Keratinocyte (primary cell): ENCODE results near the gene LPIN3. TPM values are rescaled to one million over a fixed set of nuclear protein-coding genes. Genes with fewer than 3 reads are reported as not detected.

Experiments
- DNase-seq: peaks from one replicate; pipeline ENCODE4 v3.0.0-alpha.2; 2011; ENCODE audit warnings: low read depth, missing footprints, low spot score
- FAIRE-seq: peaks from 2 replicates; lab custom pipeline; 2011; peaks lifted over from hg19 to GRCh38; lab: Jason Lieb, UNC
- H2AFZ ChIP-seq: 2 replicates; pipeline ENCODE4 v1.6.0; 2012; ENCODE audit warnings: low read length, control low read depth, inconsistent platforms; ENCODE audit not compliant: control insufficient read depth
- H3K27ac ChIP-seq: 2 replicates; pipeline ENCODE4 v1.5.1; 2011; ENCODE audit warnings: low read length; ENCODE audit not compliant: control insufficient read depth, insufficient read depth
- H3K27me3 ChIP-seq: 3 replicates; pipeline ENCODE4 v1.6.0; 2011; ENCODE audit warnings: low read length; ENCODE audit not compliant: control insufficient read depth, insufficient read depth; ENCODE audit errors: extremely low read depth
- H3K36me3 ChIP-seq, 2 experiments: 2 replicates in 1 of 2; 3 replicates in 1 of 2; pipeline ENCODE4 v1.5.1; 2011; ENCODE audit warnings: low read length in 2 of 2, mild to moderate bottlenecking in 1 of 2; ENCODE audit not compliant: control insufficient read depth in 2 of 2, insufficient read depth in 2 of 2; ENCODE audit errors: extremely low read depth in 1 of 2
- H3K4me1 ChIP-seq: 3 replicates; pipeline ENCODE4 v1.5.1; 2011; ENCODE audit warnings: low read length; ENCODE audit not compliant: control insufficient read depth, insufficient read depth; ENCODE audit errors: extremely low read depth
- H3K4me2 ChIP-seq: 3 replicates; pipeline ENCODE4 v1.6.0; 2011; ENCODE audit warnings: low read depth, low read length; ENCODE audit not compliant: control insufficient read depth, insufficient read depth; ENCODE audit errors: extremely low read depth
- H3K4me3 ChIP-seq, 3 experiments: fragments of 200-600 bp in 1 of 3; sonication (generic) in 1 of 3; 2 replicates in 2 of 3; 3 replicates in 1 of 3; pipeline ENCODE4 v1.5.1; 2011 to 2016; ENCODE audit warnings: low read length in 3 of 3, mild to moderate bottlenecking in 3 of 3, control low read depth in 2 of 3, inconsistent platforms in 1 of 3, low read depth in 1 of 3, mixed read lengths in 1 of 3, mixed run types in 1 of 3, moderate library complexity in 1 of 3; ENCODE audit not compliant: control insufficient read depth in 2 of 3, insufficient read depth in 2 of 3; ENCODE audit errors: extremely low read depth in 1 of 3
- H3K79me2 ChIP-seq: 2 replicates; pipeline ENCODE4 v1.6.0; 2012; ENCODE audit warnings: low read length; ENCODE audit not compliant: control insufficient read depth, insufficient read depth
- H3K9ac ChIP-seq: 3 replicates; pipeline ENCODE4 v1.6.0; 2011; ENCODE audit warnings: low read length; ENCODE audit not compliant: control insufficient read depth, insufficient read depth; ENCODE audit errors: extremely low read depth
- H3K9me1 ChIP-seq: 3 replicates; pipeline ENCODE4 v1.6.0; 2011; ENCODE audit warnings: low read length; ENCODE audit not compliant: control insufficient read depth, insufficient read depth; ENCODE audit errors: extremely low read depth
- H3K9me3 ChIP-seq: 2 replicates; pipeline ENCODE4 v1.5.1; 2012; ENCODE audit warnings: low read depth, low read length; ENCODE audit not compliant: control insufficient read depth
- H4K20me1 ChIP-seq: 3 replicates; pipeline ENCODE4 v1.6.0; 2011; ENCODE audit warnings: low read length; ENCODE audit not compliant: control insufficient read depth, insufficient read depth; ENCODE audit errors: extremely low read depth
- EZH2 ChIP-seq: IDR thresholded peaks from one replicate; pipeline ENCODE4 v1.6.1; 2012; ENCODE audit warnings: inconsistent platforms, mild to moderate bottlenecking, low read length, moderate library complexity
- dilution Hi-C: fragments of 300-500 bp; cut with MboI; formaldehyde crosslinking; loops from one replicate; pipeline ENCODE4 v1.7.0; 2020; ENCODE audit warnings: low sequenced_read_pairs; ENCODE audit not compliant: extremely low pct_ligation_motif_present
- polyA plus RNA-seq, 5 experiments: library from polyadenylated mRNA; depleted of rRNA in 3 of 5; stranded (reverse) in 3 of 5; stranded (forward) in 1 of 5; unstranded in 1 of 5; fragments of >200 nt; gene quantifications; 1 replicate in 1 of 5; 2 replicates in 3 of 5; 3 replicates in 1 of 5; pipeline versions ENCODE4 v1.2.1 to v1.2.3, GENCODE V29; 2011 to 2012; ENCODE audit warnings: missing spikeins in 2 of 5, low read depth in 1 of 5, low replicate concordance in 1 of 5
- TF ChIP-seq, protein P1 (sequence below), 3 experiments: IDR thresholded peaks in 1 of 3; conservative IDR thresholded peaks in 1 of 3; optimal IDR thresholded peaks in 1 of 3; 2 replicates in 2 of 3; 3 replicates in 1 of 3; pipeline versions ENCODE3 to v1.5.1; 2011; ENCODE audit warnings: low read length in 3 of 3, mild to moderate bottlenecking in 3 of 3, moderate library complexity in 2 of 3, control low read depth in 1 of 3, inconsistent platforms in 1 of 3; ENCODE audit not compliant: insufficient read depth in 2 of 3; ENCODE audit errors: extremely low read depth in 1 of 3

The LPIN3 gene
- polyA plus RNA-seq, 1 donor (not counting 4 experiments of a cell fraction or from before 2014, with no cell fraction given) = 15.6 TPM

DNA sequence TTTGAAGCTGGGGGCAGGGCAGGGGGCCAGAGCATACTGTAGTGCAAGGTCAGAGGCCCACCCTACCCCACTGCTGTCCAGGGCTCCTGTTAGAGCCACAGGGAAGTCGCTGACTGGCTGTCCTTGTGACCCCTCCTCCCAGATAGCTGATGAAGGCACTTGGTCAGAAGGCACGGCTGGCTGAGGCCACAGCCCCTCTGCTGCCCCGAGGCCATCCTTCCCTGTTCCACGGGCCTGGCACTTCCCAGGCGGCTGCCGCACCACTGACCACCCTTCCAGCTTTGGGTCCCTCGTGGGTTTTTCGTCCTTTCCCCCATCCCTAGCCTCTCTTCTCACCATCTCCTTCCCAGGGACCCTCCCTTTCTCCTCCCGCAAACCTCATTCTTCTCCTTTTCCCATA lies 35.2 kb downstream of the LPIN3 start:
- FAIRE-seq = no peak
- dilution Hi-C loops = no loop called here

GRCh38 chr20:41376349-41376748 lies 35.7 kb downstream of the LPIN3 start:
- dilution Hi-C loops = no loop called here
- DNase-seq (no peak), FAIRE-seq (no peak)
- H3K9me3 ChIP-seq = no peaks in the 10 kb centered on the region
- H3K27ac ChIP-seq = no peak overlapping the region
- H3K4me3 ChIP-seq = no peak overlapping the region
- H3K79me2 ChIP-seq = no peaks in the 10 kb centered on the region
- no peaks in the 10 kb centered on the region for H4K20me1 ChIP-seq
- H3K27me3 ChIP-seq = peaks cover 39% of the 10 kb centered on the region
- H2AFZ ChIP-seq = no peak overlapping the region
- no peaks in the 10 kb centered on the region for H3K9me1 ChIP-seq
- no peaks in the 10 kb centered on the region for H3K4me1 ChIP-seq
- no peak for TF ChIP-seq EZH2
- TF ChIP-seq, protein P1, sequence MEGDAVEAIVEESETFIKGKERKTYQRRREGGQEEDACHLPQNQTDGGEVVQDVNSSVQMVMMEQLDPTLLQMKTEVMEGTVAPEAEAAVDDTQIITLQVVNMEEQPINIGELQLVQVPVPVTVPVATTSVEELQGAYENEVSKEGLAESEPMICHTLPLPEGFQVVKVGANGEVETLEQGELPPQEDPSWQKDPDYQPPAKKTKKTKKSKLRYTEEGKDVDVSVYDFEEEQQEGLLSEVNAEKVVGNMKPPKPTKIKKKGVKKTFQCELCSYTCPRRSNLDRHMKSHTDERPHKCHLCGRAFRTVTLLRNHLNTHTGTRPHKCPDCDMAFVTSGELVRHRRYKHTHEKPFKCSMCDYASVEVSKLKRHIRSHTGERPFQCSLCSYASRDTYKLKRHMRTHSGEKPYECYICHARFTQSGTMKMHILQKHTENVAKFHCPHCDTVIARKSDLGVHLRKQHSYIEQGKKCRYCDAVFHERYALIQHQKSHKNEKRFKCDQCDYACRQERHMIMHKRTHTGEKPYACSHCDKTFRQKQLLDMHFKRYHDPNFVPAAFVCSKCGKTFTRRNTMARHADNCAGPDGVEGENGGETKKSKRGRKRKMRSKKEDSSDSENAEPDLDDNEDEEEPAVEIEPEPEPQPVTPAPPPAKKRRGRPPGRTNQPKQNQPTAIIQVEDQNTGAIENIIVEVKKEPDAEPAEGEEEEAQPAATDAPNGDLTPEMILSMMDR (optimal IDR thresholded peaks at IDR 0.05 in 1 of 3, IDR thresholded peaks at IDR 0.05 in 1 of 3, conservative IDR thresholded peaks at IDR 0.05 in 1 of 3; ENCODE audit: extremely low read depth in 1 of 3, insufficient read depth in 2 of 3, low read length in 3 of 3) = no peak
- H3K36me3 ChIP-seq = no peaks in the 10 kb centered on the region
- no peak overlapping the region for H3K9ac ChIP-seq
- H3K4me2 ChIP-seq = no peak overlapping the region

More for the DNA sequence above, 35.2 kb downstream of the LPIN3 start:
- Histone ChIP-seq H4K20me1 (no peaks in the 10 kb centered on the region), H3K9me3 (no peaks in the 10 kb centered on the region), H3K27me3 (peaks cover 36% of the 10 kb centered on the region), H2AFZ (no peak overlapping the region), H3K9ac (no peak overlapping the region), H3K9me1 (no peaks in the 10 kb centered on the region), H3K27ac (no peak overlapping the region), H3K79me2 (no peaks in the 10 kb centered on the region), H3K4me1 (no peaks in the 10 kb centered on the region), H3K4me2 (no peak overlapping the region), H3K36me3 (no peaks in the 10 kb centered on the region), H3K4me3 (no peak overlapping the region)
- no peak for DNase-seq
- TF ChIP-seq, protein P1 (optimal IDR thresholded peaks at IDR 0.05 in 1 of 3, IDR thresholded peaks at IDR 0.05 in 1 of 3, conservative IDR thresholded peaks at IDR 0.05 in 1 of 3; ENCODE audit: extremely low read depth in 1 of 3, insufficient read depth in 2 of 3, low read length in 3 of 3) = no peak
- TF ChIP-seq EZH2 = no peak
